ENCODE data around the gene CEP85.

GRCh38 chr1:26290122-26290881 lies 56.3 kb downstream of the CEP85 start:
- TF ChIP-seq POLR2A (IDR thresholded peaks at IDR 0.05; ENCODE audit: low read depth, low read length) (no peak), POLR2AphosphoS5 (IDR thresholded peaks at IDR 0.05; ENCODE audit: low read depth, low read length) (no peak)

Measured in GM12891 (cell line).